AG20443 (cell line): ENCODE results near the gene WDR20.
"Not testable (repeated sequence)": the region's sequence is repeated elsewhere in the genome, so short reads cannot be mapped to it uniquely, and the experiment has no call there.

Source experiments
- DNase-seq: peaks from one replicate; pipeline ENCODE4 v3.0.0; 2012; ENCODE audit warnings: low spot score, mixed read lengths

The WDR20 gene

GRCh38 chr14:102134021-102134420 is 5.7 kb upstream of the WDR20 start:
- not testable (repeated sequence) for DNase-seq

DNA sequence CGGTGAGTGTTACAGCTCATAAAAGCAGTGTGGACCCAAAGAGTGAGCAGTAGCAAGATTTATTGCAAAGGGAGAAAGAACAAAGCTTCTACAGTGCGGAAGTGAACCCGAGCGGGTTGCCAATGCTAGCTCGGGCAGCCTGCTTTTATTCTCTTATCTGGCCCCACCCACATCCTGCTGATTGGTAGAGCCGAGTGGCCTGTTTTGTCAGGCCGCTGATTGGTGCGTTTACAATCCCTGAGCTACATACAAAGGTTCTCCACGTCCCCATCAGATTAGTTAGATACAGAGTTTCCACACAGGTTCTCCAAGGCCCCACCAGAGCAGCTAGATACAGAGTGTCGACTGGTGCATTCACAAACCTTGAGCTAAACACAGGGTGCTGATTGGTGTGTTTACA is 5.0 kb upstream of the WDR20 start:
- DNase-seq: not testable (repeated sequence)

GRCh38 chr14:102135456-102135855 is 4.2 kb upstream of the WDR20 start:
- not testable (repeated sequence) for DNase-seq

GRCh38 chr14:102138535-102138934 is 1.2 kb upstream of the WDR20 start:
- no peak for DNase-seq

- DNase-seq: no peak
Observed at GRCh38 chr14:102138961-102139285, 774 bp upstream of the WDR20 start.

DNA sequence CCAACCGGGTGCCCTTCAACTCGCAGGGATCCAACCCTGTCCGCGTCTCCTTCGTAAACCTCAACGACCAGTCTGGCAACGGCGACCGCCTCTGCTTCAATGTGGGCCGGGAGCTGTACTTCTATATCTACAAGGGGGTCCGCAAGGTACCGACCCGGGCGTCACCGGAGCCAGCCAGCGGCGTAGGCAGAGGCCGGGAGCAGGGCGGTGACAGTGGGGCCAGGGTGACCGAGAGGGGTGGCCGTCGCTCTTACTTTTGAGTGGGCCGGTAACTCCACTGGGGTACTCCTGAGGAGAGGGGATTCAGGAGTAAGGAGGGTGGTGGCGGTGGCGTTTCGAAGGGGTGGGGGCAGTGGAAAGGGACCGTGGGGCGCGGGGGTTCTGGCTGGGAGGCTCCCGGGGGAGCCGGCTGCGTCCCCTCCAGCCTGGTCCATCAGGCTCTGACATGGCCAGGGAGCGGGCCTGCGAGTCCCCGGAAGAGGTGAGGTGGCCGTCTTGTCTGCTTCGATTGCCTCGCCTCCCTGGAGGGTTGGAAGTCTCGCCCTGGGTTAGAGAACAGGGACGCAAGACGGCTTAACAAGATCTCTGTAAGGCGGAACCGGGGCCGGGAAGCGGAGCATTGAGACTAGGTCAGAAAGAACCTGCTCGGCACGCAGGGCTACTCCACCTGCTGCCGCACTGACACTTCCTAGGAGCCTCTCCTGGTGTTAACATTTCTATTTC is 491 bp downstream of the WDR20 start:
- peak; percentile 37 for DNase-seq

DNA sequence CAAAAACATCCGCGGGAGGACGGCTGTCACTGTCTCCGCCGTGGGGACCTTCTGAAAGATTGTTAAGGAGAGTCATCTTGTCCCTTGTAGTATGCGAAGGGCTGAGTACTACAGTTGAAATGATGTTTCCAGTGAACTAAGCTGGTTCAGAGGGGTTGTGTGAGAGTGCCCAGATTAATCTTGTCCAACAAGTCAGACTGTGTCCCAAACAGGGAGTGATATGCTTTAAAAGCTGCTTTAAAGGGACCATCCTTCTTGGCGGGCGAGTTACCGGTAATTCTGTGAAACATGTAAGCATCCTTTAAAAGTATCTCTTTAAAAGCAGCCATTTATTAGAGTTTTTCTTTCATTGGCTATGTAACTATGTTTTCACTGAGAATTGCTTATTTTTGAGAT is 1.1 kb downstream of the WDR20 start:
- DNase-seq: no peak

DNA sequence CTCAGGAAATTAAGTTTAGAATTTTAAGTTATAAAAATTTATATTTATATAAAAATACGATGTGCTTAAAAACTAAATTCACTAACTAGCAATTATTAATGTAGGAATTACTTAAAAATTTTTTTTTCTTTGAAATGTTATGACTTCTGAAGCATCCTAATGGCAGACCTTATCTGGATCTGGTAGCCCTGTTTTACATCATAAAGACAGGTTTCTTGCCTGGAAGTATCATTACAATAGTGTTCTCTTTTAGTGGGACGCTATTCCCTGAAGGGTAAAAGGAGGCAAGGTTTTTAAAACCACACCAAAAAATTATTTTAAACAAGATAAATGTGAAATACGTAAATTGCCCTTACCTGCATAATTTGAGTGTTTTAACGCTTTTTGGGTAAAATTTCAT is 2.1 kb downstream of the WDR20 start:
- no peak for DNase-seq

GRCh38 chr14:102144914-102145313 is 5.2 kb downstream of the WDR20 start:
- DNase-seq: no peak

GRCh38 chr14:102145395-102145794 is 5.7 kb downstream of the WDR20 start:
- DNase-seq: no peak

DNA sequence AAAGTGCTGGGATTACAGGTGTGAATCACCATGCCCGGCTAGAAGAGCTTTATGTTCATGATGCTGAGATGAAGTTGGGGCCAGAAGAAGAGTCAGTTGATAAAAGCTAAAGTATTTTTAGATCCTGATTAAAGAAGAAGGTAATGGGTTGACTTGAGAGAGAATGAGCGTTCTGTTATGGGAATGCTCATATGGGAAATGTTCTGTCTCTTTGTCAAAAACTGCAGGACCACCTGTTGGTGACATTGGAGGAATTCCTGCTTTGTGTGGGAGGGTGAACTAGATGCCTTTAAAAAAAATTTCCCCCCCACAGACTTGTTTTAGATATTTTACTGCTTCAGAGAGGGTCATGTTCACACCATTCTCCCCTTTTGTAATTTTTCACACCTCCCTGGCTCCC is 6.7 kb downstream of the WDR20 start:
- DNase-seq: no peak

DNA sequence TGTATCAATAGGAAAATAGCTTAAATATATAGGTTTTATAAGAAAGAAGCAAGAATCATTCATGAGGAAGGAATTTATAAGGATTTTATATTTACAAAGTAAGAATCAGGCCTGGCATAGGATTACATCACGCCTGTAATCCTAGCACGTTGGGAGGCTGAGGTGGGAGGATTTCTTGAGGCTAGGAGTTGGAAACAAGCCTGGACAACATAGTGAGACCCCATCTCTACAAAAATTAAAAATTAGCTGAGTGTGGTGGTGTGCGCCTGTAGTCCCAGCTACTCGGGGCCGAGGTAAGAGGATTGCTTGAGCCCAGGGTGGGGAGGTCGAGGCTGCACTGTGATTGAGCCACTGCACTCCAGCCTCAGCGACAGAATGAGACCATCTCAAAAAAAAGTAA is 10.4 kb downstream of the WDR20 start:
- DNase-seq: no peak

DNA sequence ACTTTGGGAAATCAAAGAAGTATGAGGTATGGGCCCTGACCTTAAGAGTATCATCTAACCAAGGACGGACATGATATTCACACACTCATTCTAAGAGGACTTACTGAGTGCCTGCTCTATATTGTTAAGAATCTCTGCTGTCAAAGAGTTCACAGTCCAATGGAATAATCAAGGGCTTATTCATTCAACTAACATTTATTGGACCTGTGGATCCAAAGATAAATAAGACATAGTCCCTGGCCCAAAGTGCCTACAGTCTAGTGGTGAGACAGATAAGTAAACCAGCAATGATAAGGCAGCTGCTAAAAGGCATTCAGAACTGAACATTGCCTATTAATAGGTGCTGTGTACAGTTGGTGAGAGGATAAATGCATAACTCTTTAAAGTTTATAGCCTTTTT is 11.0 kb downstream of the WDR20 start:
- DNase-seq: no peak

DNA sequence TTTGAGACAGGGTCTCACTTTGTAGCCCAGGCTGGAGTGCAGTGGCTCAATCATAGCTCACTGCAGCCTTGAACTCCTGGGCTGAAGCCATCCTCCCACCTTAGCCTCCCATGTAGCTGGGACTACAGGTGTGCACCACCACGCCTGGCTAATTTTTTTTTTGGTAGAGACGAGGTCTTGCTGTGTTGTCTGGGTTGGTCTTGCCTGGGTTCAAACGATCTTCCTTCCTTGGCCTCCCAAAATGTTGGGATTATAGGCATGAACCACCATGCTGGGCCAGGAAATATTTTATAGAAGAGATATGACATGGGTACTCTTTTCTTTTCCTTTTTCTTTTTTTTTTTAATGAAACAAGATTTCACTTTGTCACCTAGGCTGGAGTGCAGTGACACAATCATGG is 11.7 kb downstream of the WDR20 start:
- not testable (repeated sequence) for DNase-seq

DNA sequence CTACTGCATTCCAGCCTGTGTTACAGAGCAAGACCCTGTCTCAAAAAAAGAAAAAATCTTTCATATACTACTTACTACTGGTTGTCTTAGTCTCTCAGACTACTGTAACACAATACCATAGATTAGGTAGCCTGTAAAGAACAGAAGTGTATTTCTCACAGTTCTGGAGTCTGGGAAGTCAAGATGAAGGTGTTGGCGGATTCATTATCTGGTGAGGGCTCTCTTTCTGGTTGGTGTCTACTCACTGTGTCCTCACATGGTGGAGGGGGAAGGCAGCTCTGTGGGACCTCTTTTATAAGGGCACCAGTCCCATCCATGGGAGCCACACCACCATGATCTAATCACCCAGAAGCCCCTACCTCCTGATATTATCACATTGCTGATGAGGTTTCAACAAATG is 14.4 kb downstream of the WDR20 start:
- DNase-seq: no peak

GRCh38 chr14:102154821-102155549 is 15.3 kb downstream of the WDR20 start:
- DNase-seq: no peak

DNA sequence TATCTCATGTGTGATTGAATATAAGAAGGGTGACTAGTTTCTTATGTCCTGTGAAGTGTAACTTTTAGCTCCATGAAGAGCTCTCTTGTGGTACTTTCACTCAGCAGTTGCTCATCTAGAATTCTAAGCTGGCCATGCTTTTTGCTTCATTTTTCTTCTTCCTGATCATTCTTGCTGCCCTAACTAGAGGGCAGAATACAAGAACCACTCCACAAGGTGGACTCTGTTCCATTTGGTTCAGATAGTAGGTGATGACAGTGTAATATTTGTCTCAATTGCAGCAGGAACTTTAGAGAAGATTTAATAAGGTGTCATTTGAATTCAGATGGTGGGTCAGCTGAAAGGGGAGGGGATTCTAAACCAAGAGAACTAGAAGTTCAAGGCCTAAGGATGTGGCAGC is 17.6 kb downstream of the WDR20 start:
- DNase-seq: no peak

GRCh38 chr14:102158797-102159196 is 19.1 kb downstream of the WDR20 start:
- DNase-seq: no peak

GRCh38 chr14:102159841-102160240 is 20.1 kb downstream of the WDR20 start:
- DNase-seq: no peak

DNA sequence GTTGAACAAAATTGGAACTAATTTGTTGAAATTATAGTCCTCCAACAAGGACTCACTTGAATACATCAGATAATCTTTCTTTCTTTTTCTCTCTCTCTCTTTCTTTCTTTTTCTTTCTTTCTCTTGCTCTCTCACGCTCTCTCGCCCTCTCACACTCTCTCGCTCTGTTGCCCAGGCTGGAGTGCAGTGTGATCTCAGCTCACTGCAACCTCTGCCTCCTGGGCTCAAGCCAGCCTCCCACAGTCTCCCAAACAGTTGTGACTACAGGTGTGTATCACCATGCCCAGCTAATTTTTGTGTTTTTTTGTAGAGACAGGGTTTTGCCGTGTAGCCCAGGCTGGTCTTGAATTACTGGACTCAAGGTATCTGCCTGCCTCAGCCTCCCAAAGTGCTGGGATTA is 22.8 kb downstream of the WDR20 start:
- no peak for DNase-seq

DNA sequence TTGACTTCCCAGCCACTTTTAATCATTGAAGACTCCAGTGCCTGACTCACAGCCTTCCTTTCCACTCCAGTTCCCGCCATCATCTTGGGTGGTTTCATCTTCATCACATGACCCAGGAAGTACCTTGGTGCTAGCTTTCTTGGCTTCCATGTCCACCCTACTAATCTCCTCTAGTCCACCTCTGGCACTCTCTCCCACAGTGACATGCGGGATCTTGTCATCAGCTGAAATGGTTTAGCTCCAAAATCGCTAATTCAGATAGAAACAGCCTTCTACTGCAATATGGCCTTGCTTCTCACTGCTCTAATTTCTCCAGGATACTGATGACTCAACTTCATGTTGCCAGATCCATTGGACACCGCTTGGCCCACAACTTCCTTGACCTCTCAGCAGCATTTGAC is 24.5 kb downstream of the WDR20 start:
- peak; percentile 63 for DNase-seq

GRCh38 chr14:102164965-102165364 is 25.3 kb downstream of the WDR20 start:
- no peak for DNase-seq

- no peak for DNase-seq
Observed at GRCh38 chr14:102170061-102170460, 30.4 kb downstream of the WDR20 start.
